Measurements from ENCODE around the gene CEP57L1.

DNA sequence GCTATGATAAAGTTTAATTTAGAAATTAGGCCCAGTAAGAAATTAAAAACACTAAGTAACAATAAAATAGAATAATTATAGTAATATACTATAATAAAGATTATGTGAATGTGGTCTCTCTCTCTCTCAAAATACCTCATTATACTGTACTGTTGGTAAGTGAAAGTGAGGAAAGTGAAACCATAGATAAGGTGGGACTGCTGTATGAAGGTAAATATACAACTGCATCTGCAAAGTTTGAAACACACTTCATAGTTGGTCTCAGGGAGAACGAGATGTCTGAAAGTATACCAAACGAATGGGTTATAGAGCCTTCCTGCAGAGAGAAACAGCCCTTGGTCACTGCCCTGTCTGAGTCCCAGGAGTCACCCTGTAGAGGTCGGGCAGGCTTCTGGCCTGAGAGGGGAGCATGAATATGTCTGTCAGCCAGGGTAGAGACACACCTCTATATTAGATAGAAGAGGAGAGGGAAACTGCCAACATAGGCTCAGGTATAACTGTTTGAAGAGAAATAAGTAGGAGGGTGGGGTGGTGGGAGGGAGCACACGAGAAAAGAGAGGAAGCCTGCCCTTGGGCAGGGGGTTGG lies 32.4 kb upstream of the CEP57L1 start:
- TF ChIP-seq CTCF (conservative IDR thresholded peaks at IDR 0.05; ENCODE audit: low read depth in 2 of 2), result no peak
- TF ChIP-seq JUNB (IDR thresholded peaks at IDR 0.05; ENCODE audit: unreplicated experiment), result no peak
- TF ChIP-seq POLR2AphosphoS5 (IDR thresholded peaks at IDR 0.05; ENCODE audit: low read depth), result no peak
- TF ChIP-seq ZNF114 (CRISPR knock-in tag; IDR thresholded peaks at IDR 0.05), result no peak
- no peak for TF ChIP-seq EZH2phosphoT487 (IDR thresholded peaks at IDR 0.05; ENCODE audit: unreplicated experiment)
- TF ChIP-seq STAT1 (IDR thresholded peaks at IDR 0.05; ENCODE audit: unreplicated experiment), result no peak
- TF ChIP-seq EZH2 (IDR thresholded peaks at IDR 0.05; ENCODE audit: low read depth, unreplicated experiment), result no peak

All from GM23338 (cell line).